Left ventricle myocardium inferior (tissue), 1 donor: ENCODE data around the gene RNU7-1. TPM values are rescaled to one million over a fixed set of nuclear protein-coding genes. Genes with fewer than 3 reads are reported as not detected.

Experiments used
- DNase-seq: peaks from one replicate; pipeline ENCODE4 v3.0.0-alpha.2; 2020
- H3K27ac ChIP-seq: fragments of 200-600 bp; replicated peaks from 2 replicates; pipeline ENCODE4 v1.8.0; 2021
- H3K27me3 ChIP-seq: fragments of 200-600 bp; 2 replicates; pipeline ENCODE4 v1.8.0; 2021; ENCODE audit warnings: low read depth
- H3K36me3 ChIP-seq: fragments of 200-600 bp; 2 replicates; pipeline ENCODE4 v1.8.0; 2021
- H3K4me1 ChIP-seq: fragments of 200-600 bp; 2 replicates; pipeline ENCODE4 v1.8.0; 2021
- H3K4me3 ChIP-seq: fragments of 200-600 bp; 2 replicates; pipeline ENCODE4 v1.8.0; 2021; ENCODE audit warnings: mild to moderate bottlenecking, moderate library complexity
- H3K9me3 ChIP-seq: fragments of 200-600 bp; replicated peaks from 2 replicates; pipeline ENCODE4 v1.8.0; 2021
- CTCF ChIP-seq: fragments of 200-600 bp; IDR thresholded peaks from 2 replicates; pipeline ENCODE4 v1.8.0; 2021; ENCODE audit warnings: antibody characterized with exemption, mild to moderate bottlenecking, borderline replicate concordance
- intact Hi-C: fragments of 100-400 bp; cut with micrococcal nuclease; formaldehyde crosslinking; loops from one replicate; pipeline ENCODE4 v1.11.0; 2022
- total RNA-seq: library from RNA; stranded (reverse); fragmentation: NEBNext Ultra II Directional; extraction: Animal tissue kit (Norgen Biotek cat#: 25700); gene quantifications from one replicate; pipeline ENCODE4 v1.2.1, GENCODE V29; 2021
- donor health status: DM: no; HTN: yes; CAD: no; lungs with severe emphysema.

Gene RNU7-1
- total RNA-seq, 1 donor from 2014 or later = not detected

- H3K4me3 ChIP-seq = no peak overlapping the region
- no peaks in the 10 kb centered on the region for H3K27me3 ChIP-seq
- no peaks in the 10 kb centered on the region for H3K9me3 ChIP-seq
- H3K27ac ChIP-seq = peak overlapping the region; percentile 76
- peaks cover 31% of the 10 kb centered on the region for H3K4me1 ChIP-seq
- intact Hi-C loops = no loop called here
- H3K36me3 ChIP-seq = peaks cover 92% of the 10 kb centered on the region
- no peak for TF ChIP-seq CTCF
- no peak for DNase-seq
Measured at GRCh38 chr12:6979021-6979420, 35.4 kb downstream of the RNU7-1 start.

GRCh38 chr12:6979453-6979852 is 35.8 kb downstream of the RNU7-1 start:
- no peaks in the 10 kb centered on the region for H3K27me3 ChIP-seq
- intact Hi-C loops = no loop called here
- H3K27ac ChIP-seq = peak overlapping the region; percentile 76
- peaks cover 35% of the 10 kb centered on the region for H3K4me1 ChIP-seq
- TF ChIP-seq CTCF = no peak
- peaks cover 92% of the 10 kb centered on the region for H3K36me3 ChIP-seq
- no peaks in the 10 kb centered on the region for H3K9me3 ChIP-seq
- no peak for DNase-seq
- H3K4me3 ChIP-seq = no peak overlapping the region

DNA sequence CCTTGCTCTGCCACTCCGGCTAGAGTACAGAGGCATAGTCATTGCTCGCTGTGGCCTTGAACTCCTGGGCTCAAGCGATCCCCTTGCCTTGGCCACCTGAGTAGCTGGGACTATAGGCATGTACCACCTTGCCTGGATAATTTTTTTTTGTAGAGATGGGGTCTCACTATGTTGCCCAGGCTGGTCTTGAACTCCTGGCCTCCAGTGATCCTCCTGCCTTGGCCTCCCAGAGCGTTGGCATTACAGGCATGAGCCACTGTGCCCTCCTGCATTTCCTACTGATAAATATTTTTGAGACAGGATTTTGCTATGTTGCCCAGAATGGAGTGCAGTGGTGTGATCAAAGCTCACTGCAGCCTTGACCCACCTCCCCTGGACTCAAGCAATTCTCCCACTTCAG is 36.5 kb downstream of the RNU7-1 start:
- H3K27me3 ChIP-seq = no peaks in the 10 kb centered on the region
- H3K4me1 ChIP-seq = peaks cover 36% of the 10 kb centered on the region
- no peak for DNase-seq
- peaks cover 89% of the 10 kb centered on the region for H3K36me3 ChIP-seq
- H3K27ac ChIP-seq = peak overlapping the region; percentile 76
- H3K4me3 ChIP-seq = no peak overlapping the region
- no peaks in the 10 kb centered on the region for H3K9me3 ChIP-seq
- no peak for TF ChIP-seq CTCF
- intact Hi-C loops = no loop called here

DNA sequence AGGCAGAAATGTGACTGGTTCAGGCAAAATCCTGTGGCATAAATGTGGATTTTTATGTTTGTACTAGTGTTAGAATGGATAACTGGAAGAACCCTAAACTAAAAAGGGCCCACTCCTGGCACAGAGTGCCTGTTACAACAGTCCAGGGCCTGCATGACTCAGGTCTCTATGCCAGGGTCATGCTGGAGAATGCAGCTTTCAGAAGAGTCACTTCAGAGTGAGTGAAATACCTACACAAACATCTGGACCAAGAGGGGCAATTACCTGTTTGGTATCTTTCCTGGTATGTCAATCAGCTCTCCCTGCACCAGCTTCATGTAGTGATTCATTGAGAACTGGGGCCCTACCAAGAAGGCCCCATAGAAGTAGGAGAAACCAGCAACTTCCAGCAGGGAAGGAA is 37.1 kb downstream of the RNU7-1 start:
- intact Hi-C loops = no loop called here
- no peaks in the 10 kb centered on the region for H3K27me3 ChIP-seq
- TF ChIP-seq CTCF = no peak
- peak overlapping the region; percentile 76 for H3K27ac ChIP-seq
- DNase-seq = no peak
- H3K4me1 ChIP-seq = peaks cover 36% of the 10 kb centered on the region
- no peaks in the 10 kb centered on the region for H3K9me3 ChIP-seq
- H3K4me3 ChIP-seq = no peak overlapping the region
- peaks cover 82% of the 10 kb centered on the region for H3K36me3 ChIP-seq

- H3K4me3 ChIP-seq = no peak overlapping the region
- no peak for DNase-seq
- H3K27me3 ChIP-seq = no peaks in the 10 kb centered on the region
- peaks cover 36% of the 10 kb centered on the region for H3K4me1 ChIP-seq
- H3K27ac ChIP-seq = peak overlapping the region; percentile 76
- peaks cover 76% of the 10 kb centered on the region for H3K36me3 ChIP-seq
- H3K9me3 ChIP-seq = no peaks in the 10 kb centered on the region
- intact Hi-C loops = no loop called here
- no peak for TF ChIP-seq CTCF
Measured at GRCh38 chr12:6981152-6982052, 37.8 kb downstream of the RNU7-1 start.
